ENCODE results near the gene GPR156. TPM values are rescaled to one million over a fixed set of nuclear protein-coding genes. Genes with fewer than 3 reads are reported as not detected.
"Not testable (repeated sequence)": the region's sequence is repeated elsewhere in the genome, so short reads cannot be mapped to it uniquely, and the experiment has no call there.

Gene GPR156
- total RNA-seq, 2 experiments from 2014 or later: 0.10 TPM; not detected in 1

DNA sequence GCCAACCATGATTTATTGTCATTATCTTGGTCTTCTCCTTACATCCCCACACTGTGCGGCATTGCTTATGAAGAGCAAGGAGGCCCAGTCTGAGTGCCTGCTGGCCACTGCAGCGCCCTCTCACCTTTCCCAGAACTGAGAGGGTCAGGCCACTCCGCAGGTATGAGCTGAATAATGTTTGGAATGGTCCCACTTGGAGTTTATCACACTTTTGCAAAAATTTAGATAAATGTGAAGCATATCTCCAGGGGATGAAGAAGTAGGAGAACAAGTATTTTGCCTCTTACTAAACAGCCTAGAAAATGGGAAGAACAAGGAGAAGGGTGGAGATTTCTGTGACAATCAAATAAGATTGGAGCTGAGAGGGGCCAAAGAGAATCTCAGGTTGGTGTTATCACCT, 116.4 kb downstream of the GPR156 start:
- DNase-seq: no peak
- H3K4me1 Mint-ChIP-seq: no peaks in the 10 kb centered on the region
- H3K27ac Mint-ChIP-seq: no peak overlapping the region
- H3K27me3 Mint-ChIP-seq: no peaks in the 10 kb centered on the region
- H3K9me3 Mint-ChIP-seq: no peaks in the 10 kb centered on the region
- no peak overlapping the region for H3K4me3 Mint-ChIP-seq
- no peaks in the 10 kb centered on the region for H3K36me3 Mint-ChIP-seq

DNA sequence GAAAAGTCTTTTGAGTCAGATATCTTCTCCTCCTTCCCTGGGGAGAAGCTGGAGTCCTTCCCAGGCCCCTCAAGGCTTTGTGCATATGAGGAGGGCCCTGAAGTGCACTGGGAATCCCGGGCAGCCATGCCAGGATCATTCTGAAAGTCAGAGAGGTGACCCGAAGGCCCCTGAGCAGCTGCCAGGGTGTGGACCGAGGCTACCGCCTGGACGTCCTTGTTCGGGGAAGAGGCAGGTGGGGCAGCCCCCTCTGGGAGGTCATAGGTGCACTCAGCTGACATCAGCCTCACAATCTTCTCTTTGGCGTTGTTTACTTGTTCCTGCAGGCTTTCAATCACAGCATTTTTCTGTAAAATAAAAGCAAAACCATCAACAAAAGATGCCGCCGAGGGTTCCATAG, 117.0 kb downstream of the GPR156 start:
- no peak overlapping the region for H3K27ac Mint-ChIP-seq
- H3K9me3 Mint-ChIP-seq: no peaks in the 10 kb centered on the region
- no peak overlapping the region for H3K4me3 Mint-ChIP-seq
- H3K27me3 Mint-ChIP-seq: no peaks in the 10 kb centered on the region
- H3K36me3 Mint-ChIP-seq: no peaks in the 10 kb centered on the region
- no peaks in the 10 kb centered on the region for H3K4me1 Mint-ChIP-seq
- no peak for DNase-seq

DNA sequence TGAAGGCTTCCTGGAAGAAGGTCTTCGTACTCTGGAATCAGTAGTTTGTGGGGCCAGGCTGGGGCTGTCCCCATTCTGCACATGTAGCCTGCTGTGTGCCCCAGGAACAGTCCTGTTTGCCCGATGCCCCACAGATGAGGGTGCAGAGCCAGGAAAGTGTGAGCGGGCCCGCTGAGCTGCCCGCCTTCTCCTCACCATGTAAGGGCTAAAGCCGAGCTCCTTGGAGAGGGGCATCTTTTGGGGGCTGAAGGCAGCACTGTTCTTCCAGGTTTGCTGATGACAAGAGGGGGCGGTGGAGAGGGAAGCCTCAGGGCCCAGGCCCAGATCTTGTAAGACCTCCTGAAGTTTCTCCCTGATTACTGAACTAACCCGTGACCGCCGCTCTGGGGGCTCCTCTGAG, 117.5 kb downstream of the GPR156 start:
- Mint-ChIP-seq H3K27me3 (no peaks in the 10 kb centered on the region), H3K36me3 (no peaks in the 10 kb centered on the region), H3K27ac (no peak overlapping the region), H3K4me3 (no peak overlapping the region), H3K9me3 (no peaks in the 10 kb centered on the region), H3K4me1 (no peaks in the 10 kb centered on the region)
- DNase-seq: no peak

DNA sequence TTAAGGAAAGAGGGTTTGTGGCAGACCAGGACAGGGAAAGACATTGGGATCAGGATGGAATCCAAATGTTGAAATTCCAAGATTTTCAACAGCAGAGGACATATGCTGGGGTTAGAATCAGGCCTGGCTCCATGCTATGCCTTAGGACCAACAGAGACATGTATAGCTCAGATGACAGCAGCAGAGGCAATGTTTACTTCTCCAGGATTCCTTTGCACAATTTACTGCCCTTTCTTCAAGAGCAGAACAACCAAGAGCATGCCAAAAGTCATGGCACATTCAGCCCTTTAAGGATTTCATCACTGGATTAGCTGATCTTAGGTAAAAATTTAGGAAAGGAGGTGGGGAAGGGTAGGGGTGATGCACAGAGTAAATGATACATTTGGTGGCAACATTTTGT, 121.2 kb downstream of the GPR156 start:
- H3K27me3 Mint-ChIP-seq: no peaks in the 10 kb centered on the region
- no peaks in the 10 kb centered on the region for H3K4me1 Mint-ChIP-seq
- no peak overlapping the region for H3K4me3 Mint-ChIP-seq
- H3K36me3 Mint-ChIP-seq: no peaks in the 10 kb centered on the region
- no peak overlapping the region for H3K27ac Mint-ChIP-seq
- no peaks in the 10 kb centered on the region for H3K9me3 Mint-ChIP-seq
- DNase-seq: no peak

DNA sequence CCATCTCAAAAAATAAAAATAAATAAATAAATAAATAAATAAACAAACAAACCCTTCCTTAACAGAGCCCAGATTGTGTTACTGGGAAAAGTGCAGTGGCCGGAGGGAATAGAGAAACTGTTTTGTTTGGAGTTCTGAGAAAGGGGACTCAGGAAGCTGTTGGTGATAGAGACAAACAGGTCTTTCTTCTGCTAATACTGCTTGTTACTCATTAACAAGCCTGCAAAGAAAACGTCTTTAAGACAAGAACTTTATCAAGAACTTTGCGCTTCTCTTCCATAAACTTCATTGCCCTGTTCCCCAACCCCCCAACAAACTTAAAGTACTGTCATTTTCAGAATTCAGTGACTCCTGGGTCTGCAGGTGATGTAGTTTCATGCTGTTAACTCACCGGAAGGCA, 122.0 kb downstream of the GPR156 start:
- H3K9me3 Mint-ChIP-seq: no peaks in the 10 kb centered on the region
- H3K4me1 Mint-ChIP-seq: no peaks in the 10 kb centered on the region
- H3K36me3 Mint-ChIP-seq: no peaks in the 10 kb centered on the region
- no peak for DNase-seq
- no peak overlapping the region for H3K4me3 Mint-ChIP-seq
- no peak overlapping the region for H3K27ac Mint-ChIP-seq
- no peaks in the 10 kb centered on the region for H3K27me3 Mint-ChIP-seq

DNA sequence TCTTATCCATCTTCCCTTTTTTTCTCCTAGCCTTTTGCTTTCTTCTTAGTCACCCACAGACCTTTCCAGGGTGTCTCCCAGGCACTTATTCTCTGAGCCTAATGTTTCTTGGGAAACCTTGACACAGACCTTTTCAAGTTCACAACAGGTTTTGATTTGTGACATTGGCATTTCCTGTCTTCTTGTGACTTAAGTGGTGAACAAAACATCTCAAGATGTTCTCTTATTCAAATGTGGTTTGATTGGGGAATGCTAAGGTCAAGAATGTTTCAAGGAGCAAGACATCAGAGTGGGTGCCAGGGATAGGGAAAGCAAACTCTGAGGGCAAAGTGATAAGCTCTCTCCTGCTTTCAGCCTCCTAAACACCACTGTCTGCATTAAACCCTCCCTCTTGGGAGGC, 122.6 kb downstream of the GPR156 start:
- Mint-ChIP-seq H3K4me3 (no peak overlapping the region), H3K4me1 (no peaks in the 10 kb centered on the region), H3K36me3 (no peaks in the 10 kb centered on the region), H3K9me3 (no peaks in the 10 kb centered on the region), H3K27ac (no peak overlapping the region), H3K27me3 (no peaks in the 10 kb centered on the region)
- DNase-seq: no peak

DNA sequence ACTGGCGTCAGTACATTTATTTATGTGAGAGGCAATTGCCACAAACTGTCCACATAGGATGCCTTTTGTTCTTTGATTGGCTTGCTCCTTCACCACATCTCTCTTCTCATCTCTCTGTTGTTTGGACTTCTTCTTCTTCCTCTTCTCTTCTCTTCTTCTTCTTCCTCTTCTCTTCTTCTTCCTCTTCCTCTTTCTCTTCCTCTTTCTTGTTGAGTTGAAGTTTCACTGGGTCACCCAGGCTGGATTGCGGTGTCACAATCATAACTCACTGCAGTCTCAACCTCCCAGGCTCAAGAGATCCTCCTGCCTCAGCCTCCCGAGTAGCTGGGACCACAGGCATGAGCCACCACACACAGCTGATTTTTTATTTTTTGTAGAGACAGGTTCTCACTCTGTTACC, 123.1 kb downstream of the GPR156 start:
- Mint-ChIP-seq H3K27me3 (no peaks in the 10 kb centered on the region), H3K4me3 (no peak overlapping the region), H3K4me1 (no peaks in the 10 kb centered on the region), H3K36me3 (no peaks in the 10 kb centered on the region), H3K27ac (no peak overlapping the region), H3K9me3 (no peaks in the 10 kb centered on the region)
- no peak for DNase-seq

DNA sequence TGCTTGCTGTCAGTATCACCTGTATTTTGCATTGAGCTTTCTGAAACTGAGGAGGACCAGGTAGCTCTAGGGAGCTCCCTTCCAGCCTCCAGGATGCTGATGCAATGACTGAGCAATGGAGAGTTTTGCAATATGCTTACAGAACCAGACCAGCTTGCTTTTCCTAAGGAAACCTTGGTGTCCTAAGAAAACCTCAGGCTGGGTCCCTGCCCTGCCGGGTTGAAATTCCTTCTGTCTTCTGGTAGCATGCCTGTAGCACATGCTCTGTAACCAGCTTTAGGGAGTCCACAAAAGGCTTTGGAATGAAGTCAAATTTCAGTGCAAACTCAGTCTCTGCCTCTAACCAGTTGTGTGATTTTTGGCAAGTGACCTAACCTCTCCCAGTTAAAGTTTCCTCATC, 125.0 kb downstream of the GPR156 start:
- Mint-ChIP-seq H3K27me3 (no peaks in the 10 kb centered on the region), H3K4me1 (no peaks in the 10 kb centered on the region), H3K9me3 (peaks cover 10% of the 10 kb centered on the region), H3K4me3 (no peak overlapping the region), H3K27ac (no peak overlapping the region), H3K36me3 (peaks cover 9% of the 10 kb centered on the region)
- no peak for DNase-seq

DNA sequence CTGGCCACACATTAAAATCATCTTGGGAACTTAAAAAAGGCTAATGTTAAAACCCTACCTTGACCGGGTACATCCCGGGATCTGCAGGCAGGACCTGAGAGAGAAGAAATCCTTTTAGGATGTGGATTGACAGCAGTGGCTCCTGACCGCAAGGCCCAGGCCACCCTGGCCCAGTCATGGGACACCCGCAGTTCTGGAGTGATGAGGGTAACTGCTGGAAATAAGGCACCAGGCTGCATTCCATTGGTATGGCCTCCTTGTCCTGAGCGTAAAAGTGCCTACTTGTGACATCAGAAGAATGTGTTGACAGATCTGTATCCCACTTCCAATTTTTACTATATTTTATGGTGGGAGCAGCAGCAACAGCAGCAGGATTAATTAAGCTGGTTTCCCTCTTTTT, 127.3 kb downstream of the GPR156 start:
- peaks cover 11% of the 10 kb centered on the region for H3K4me1 Mint-ChIP-seq
- no peak for DNase-seq
- no peak overlapping the region for H3K4me3 Mint-ChIP-seq
- H3K27me3 Mint-ChIP-seq: no peaks in the 10 kb centered on the region
- no peak overlapping the region for H3K27ac Mint-ChIP-seq
- peaks cover 18% of the 10 kb centered on the region for H3K36me3 Mint-ChIP-seq
- H3K9me3 Mint-ChIP-seq: peaks cover 23% of the 10 kb centered on the region

DNA sequence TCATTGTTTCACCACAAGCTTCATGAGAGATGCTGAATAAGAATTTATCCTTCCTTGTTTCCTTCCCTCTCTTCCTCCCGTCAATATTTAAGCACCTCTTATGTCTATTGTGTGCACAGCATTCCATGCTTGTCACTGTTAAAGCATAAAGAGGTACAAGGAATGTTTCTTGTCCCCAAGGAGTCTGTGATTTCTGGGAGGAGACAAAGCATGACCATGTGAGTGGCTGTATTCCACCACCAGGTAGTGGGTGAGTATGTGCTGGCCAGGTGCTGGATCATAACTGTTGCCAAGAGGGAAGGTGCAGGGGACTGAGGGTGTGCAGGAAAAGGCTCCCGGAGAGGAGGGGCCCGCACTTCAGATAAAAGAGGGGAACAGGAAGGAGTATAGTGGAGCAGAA, 127.9 kb downstream of the GPR156 start:
- no peak for DNase-seq
- Mint-ChIP-seq H3K27ac (no peak overlapping the region), H3K36me3 (peaks cover 18% of the 10 kb centered on the region), H3K4me1 (peaks cover 11% of the 10 kb centered on the region), H3K4me3 (no peak overlapping the region), H3K27me3 (no peaks in the 10 kb centered on the region), H3K9me3 (peaks cover 23% of the 10 kb centered on the region)

DNA sequence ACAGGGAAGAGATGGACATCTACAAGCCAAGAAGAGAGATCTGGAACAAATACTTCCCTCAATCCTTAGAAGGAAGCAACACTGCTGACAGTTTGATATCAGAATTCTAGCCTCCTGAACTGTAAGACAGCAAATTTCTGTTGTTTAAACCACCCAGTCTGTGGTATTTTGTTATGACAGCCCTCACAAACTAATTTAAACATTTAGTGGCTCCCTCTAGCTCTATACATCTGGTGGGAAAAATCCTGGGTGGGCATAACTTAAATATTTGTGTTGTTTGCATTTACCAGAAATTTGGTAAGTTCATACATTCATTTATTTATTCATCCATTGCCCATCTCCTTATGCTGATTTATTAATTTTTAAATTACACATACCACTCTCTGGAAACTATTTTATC, 128.3 kb downstream of the GPR156 start:
- Mint-ChIP-seq H3K36me3 (peaks cover 18% of the 10 kb centered on the region), H3K9me3 (peaks cover 23% of the 10 kb centered on the region), H3K4me3 (no peak overlapping the region), H3K27me3 (no peaks in the 10 kb centered on the region), H3K4me1 (peaks cover 14% of the 10 kb centered on the region), H3K27ac (no peak overlapping the region)
- DNase-seq: no peak

DNA sequence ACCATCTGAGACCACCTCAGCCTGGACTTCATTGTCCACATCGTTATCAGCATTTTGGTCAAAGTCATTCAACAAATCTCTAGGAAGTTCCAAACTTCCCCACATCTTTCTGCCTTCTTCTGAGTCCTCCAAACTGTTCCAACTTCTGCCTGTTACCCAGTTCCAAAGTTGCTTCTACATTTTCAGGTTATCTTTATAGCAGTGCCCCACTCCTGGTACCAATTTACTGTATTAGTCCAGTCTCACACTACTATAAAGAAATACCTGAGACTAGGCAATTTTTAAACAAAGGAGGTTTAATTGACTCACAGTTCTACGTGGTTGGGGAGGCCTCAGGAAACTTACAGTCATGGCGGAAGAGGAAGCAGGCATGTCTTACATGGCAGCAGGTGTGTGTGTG, 129.3 kb downstream of the GPR156 start:
- peaks cover 18% of the 10 kb centered on the region for H3K4me1 Mint-ChIP-seq
- H3K9me3 Mint-ChIP-seq: peaks cover 23% of the 10 kb centered on the region
- H3K27ac Mint-ChIP-seq: peak overlapping the region; percentile 5
- H3K4me3 Mint-ChIP-seq, DNase-seq, H3K27me3 Mint-ChIP-seq: not testable (repeated sequence)
- H3K36me3 Mint-ChIP-seq: peaks cover 18% of the 10 kb centered on the region

DNA sequence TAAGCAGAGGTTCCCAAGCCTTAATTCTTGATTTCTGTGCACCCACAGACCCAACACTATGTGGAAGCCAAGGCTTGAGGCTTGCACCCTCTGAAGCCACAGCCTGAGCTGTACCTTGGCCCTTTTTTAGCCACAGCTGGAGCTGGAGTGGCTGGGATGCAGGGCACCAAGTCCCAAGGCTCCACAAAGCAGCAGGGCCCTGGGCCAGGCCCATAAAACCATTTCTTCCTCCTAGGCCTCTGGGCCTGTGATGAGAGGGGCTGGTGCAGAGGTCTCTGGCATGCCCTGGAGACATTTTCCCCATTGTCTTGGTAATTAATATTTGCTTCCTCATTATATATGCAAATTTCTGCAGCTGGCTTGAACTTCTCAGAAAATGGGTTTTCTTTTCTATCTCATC, 129.9 kb downstream of the GPR156 start:
- Mint-ChIP-seq H3K27me3 (no peaks in the 10 kb centered on the region), H3K4me3 (no peak overlapping the region), H3K27ac (no peak overlapping the region), H3K9me3 (peaks cover 23% of the 10 kb centered on the region), H3K36me3 (peaks cover 18% of the 10 kb centered on the region), H3K4me1 (peaks cover 18% of the 10 kb centered on the region)
- no peak for DNase-seq

DNA sequence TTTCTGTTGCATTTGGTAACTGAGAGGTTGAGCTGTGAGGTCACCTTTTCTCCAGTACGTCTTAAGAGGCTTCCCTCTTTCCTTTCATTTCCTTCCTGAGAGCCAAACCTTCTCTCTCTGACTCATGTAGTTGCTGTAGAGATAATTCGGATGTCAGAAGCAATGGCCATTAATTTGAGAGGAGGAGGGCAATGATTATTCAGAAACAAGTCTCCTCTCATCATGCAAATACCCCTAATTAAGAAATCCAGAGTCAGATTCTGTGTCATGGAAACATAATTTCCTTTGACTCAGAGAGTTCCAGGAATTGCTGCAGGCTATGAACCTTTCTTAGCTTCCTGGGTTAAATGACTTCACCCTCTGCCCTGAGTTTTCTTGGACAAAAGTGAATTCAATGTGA, 131.7 kb downstream of the GPR156 start:
- Mint-ChIP-seq H3K27me3 (no peaks in the 10 kb centered on the region), H3K9me3 (peaks cover 23% of the 10 kb centered on the region), H3K27ac (peak overlapping the region; percentile 29), H3K4me3 (no peak overlapping the region), H3K4me1 (peaks cover 23% of the 10 kb centered on the region), H3K36me3 (peaks cover 18% of the 10 kb centered on the region)
- no peak for DNase-seq

DNA sequence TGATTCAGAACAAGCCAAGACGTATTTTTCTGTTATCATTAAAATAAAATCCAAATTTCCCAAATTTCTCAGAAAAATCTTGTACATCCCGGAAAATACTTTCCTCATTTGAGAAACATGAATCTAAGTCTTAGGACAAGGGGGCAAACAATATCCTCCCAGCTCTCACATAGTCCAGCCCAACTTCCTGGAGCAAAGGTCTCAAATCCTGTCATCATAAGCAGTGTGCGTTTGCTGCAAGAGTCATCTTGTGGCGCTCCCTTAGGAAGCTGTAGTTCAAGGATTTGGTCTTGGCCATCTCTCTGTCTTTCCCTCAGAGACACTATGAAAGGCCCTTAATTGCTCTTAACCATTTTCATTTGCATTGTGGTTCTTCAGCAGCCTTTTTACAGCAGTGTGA, 133.2 kb downstream of the GPR156 start:
- H3K4me1 Mint-ChIP-seq: peaks cover 32% of the 10 kb centered on the region
- H3K9me3 Mint-ChIP-seq: peaks cover 23% of the 10 kb centered on the region
- peaks cover 18% of the 10 kb centered on the region for H3K36me3 Mint-ChIP-seq
- no peak overlapping the region for H3K27ac Mint-ChIP-seq
- H3K27me3 Mint-ChIP-seq: no peaks in the 10 kb centered on the region
- H3K4me3 Mint-ChIP-seq: no peak overlapping the region
- no peak for DNase-seq

DNA sequence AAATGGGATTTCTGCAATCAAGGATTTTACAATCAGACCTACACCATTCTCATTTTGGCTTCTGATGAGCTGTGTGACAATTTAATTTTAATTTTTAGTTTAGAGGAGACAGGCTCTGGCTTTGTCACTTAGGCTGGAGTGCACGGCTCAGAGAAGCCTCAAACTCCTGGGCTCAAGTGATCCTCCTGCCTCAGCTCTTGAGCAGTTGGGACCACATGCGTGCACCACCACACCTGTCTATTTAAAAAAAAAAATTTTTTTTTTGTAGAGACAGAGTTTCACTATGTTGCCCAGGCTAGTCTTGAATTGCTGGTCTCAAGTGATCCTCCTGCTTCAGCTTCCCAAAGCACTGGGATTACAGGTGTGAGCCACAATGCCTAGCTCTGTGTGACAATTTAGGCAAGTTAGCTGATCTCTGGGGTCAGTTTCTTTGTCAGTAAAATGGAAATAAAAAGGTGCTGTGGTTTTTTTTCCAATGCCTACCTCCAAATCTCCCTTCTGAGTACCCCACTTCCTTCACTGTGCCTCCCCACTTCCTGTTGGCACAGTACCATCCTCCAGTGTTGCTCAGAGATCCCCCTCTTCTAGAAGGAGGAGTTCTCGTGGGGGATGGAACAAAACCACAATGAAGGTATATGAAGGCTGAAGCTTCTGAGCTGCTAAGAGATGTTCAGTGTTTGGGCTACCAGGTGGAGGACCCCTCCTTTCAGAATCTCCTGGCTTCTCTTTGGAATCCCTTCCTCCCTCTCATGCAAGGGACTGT, 136.7 kb downstream of the GPR156 start:
- no peak overlapping the region for H3K27ac Mint-ChIP-seq
- peaks cover under 1% of the 10 kb centered on the region for H3K9me3 Mint-ChIP-seq
- H3K4me1 Mint-ChIP-seq: peaks cover 42% of the 10 kb centered on the region
- peak overlapping the region; percentile 40 for H3K4me3 Mint-ChIP-seq
- H3K27me3 Mint-ChIP-seq: no peaks in the 10 kb centered on the region
- H3K36me3 Mint-ChIP-seq: peaks cover 2% of the 10 kb centered on the region
- DNase-seq: no peak

Measured in activated naive CD8-positive, alpha-beta T cell treated with anti-CD3 and anti-CD28 coated beads for 36 hours (primary cell).